ENCODE measurements around the gene PARD3.

The PARD3 gene

DNA sequence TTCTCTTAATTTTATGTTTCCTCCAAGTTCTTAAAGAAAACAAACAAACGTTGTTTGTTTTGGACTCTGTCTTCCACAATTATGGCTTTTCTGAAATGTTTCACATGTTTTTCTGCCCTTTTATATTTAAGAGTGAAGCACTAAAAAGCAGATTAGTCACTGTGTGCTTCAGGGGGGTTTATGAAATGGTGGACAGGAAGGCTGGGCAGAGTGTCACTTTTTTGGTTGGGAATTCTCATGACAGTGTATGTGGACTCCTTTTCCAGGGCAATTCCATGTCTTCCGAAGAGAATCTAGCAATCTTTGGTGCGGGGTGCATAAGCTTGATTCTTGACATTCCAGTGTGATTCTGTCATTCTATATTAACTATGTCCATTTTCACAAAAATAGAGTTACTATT is 669.4 kb downstream of the PARD3 start:
- TF ChIP-seq, protein P1, sequence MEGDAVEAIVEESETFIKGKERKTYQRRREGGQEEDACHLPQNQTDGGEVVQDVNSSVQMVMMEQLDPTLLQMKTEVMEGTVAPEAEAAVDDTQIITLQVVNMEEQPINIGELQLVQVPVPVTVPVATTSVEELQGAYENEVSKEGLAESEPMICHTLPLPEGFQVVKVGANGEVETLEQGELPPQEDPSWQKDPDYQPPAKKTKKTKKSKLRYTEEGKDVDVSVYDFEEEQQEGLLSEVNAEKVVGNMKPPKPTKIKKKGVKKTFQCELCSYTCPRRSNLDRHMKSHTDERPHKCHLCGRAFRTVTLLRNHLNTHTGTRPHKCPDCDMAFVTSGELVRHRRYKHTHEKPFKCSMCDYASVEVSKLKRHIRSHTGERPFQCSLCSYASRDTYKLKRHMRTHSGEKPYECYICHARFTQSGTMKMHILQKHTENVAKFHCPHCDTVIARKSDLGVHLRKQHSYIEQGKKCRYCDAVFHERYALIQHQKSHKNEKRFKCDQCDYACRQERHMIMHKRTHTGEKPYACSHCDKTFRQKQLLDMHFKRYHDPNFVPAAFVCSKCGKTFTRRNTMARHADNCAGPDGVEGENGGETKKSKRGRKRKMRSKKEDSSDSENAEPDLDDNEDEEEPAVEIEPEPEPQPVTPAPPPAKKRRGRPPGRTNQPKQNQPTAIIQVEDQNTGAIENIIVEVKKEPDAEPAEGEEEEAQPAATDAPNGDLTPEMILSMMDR (IDR thresholded peaks at IDR 0.05), result no peak

DNA sequence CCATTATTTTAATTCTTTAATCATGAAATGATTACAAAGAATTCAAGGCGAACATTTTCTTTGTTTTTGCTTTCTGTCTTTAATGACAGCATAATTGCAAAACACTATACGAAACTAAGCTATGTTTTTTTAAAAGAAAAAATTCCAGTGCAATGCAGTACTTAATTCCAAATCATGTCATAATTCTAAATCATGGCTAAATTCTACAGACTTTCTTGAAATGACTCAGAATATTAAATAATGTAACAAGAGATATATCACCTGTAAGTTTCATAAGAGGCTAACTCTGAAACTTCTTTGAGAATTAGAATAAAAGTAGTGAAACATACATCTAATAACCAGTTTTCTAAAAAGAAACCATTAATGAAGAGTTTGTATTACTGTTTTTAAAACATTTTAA is 671.6 kb downstream of the PARD3 start:
- TF ChIP-seq, protein P1 (IDR thresholded peaks at IDR 0.05), result no peak

DNA sequence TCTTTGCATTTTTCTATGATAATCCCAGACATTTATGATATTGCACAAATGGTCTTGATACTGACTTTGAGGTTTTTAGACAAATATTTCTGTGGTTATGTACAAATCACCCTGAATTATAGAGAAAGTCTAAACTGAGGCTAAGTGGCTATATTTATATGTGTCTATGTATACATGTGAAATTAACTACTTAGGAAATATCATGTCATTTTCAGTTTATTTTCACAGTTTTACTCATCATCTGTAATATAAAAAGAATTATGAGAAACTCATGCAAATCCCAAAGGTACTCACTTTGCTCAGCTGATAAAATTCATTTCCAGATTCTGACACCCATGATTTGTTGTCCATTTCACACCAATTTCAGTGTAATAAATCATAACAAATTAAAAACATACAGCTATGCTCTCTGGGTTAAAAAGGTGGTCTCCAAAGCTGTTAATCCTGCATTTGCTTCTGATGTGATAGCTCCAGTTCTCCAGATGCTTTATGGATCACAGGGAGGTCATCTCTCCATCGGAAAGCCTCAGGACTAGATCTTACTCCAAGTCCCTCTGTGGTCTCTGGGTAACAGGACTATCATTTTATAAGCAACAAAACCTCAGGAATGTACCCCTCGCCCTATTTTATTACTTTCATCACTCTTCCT is 673.9 kb downstream of the PARD3 start:
- TF ChIP-seq, protein P1 (IDR thresholded peaks at IDR 0.05), result no peak

DNA sequence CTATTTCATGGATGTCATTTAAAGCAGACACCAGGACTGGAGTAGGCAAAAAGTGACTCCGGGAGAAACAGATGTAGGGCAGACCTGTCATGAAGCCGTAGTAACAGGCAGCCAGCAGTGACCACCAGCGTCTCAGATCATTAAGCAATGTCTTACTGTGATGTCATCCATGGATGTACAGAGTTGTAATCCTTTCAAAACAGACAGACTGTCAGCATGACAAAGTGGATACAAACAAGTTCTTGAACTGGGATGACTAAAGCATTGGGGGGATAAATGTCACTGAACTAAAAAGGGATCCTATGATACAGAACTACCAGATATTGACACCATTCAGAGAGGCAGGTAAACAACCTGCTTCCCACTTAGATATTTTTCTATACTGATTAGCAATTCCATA is 675.5 kb downstream of the PARD3 start:
- TF ChIP-seq, protein P1 (IDR thresholded peaks at IDR 0.05), result no peak

GRCh38 chr10:34137955-34138354 is 677.1 kb downstream of the PARD3 start:
- TF ChIP-seq, protein P1 (IDR thresholded peaks at IDR 0.05), result no peak

DNA sequence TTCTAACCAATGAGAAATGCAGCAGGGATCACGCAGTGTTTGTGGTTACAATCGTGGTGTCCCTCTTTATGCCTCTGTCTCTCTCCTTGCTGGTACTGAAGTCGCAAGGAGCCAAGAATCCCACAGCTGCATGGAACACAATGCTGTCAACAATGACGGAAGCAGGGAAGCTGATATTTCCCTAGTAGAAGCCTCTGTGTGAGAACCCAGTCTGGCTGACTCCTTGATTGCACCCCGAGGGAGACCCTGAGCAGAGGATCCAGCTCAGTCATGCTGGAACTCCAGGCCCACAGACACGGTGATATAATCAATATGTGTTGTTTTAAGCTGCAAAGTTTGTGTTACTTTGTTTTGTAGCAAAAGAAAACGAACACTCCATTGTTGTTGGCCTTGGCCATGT is 677.9 kb downstream of the PARD3 start:
- TF ChIP-seq, protein P1 (IDR thresholded peaks at IDR 0.05), result no peak

DNA sequence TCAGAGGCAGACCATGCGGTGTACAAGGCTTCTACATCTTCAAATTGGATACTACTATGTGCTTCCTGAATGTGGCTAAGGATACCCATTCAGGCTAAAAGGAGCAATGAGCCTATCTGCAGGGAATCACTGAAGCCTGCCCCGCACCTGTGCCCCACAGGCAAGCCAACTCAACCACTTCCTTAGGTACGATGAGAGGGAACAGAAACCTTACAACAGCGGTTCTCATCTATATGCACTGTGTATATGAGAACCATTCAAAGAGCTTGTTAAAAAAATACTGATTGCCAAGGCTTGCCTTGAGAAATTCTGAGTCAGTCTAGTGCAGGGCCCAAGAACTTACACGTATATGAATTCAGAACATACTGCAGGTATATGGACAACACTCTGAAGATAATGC is 679.6 kb downstream of the PARD3 start:
- TF ChIP-seq, protein P1 (IDR thresholded peaks at IDR 0.05), result no peak

GRCh38 chr10:34134602-34135001 is 680.5 kb downstream of the PARD3 start:
- TF ChIP-seq, protein P1 (IDR thresholded peaks at IDR 0.05), result no peak

Measured in LNCAP (cell line).